Esophagus mucosa (tissue), 1 donor: ENCODE measurements around the gene BLVRB. TPM values are rescaled to one million over a fixed set of nuclear protein-coding genes. Genes with fewer than 3 reads are reported as not detected.
"Not testable (repeated sequence)": the region's sequence is repeated elsewhere in the genome, so short reads cannot be mapped to it uniquely, and the experiment has no call there.

ENCODE experiments used
- ATAC-seq: fragments of 200-7000 bp; cut with Tn5 transposase; one replicate; pipeline ENCODE4 v1.9.1; 2020
- total RNA-seq: library from RNA; stranded (reverse); gene quantifications from one replicate; pipeline ENCODE4 v1.2.4, GENCODE V29; 2023
- donor health status: DM: yes; HTN: yes; CAD: no.

The BLVRB gene
- total RNA-seq, 1 donor from 2014 or later, result 119 TPM

- ATAC-seq, result not testable (repeated sequence)
These were observed 10.5 kb upstream of the BLVRB start for GRCh38 chr19:40475878-40476644.

GRCh38 chr19:40474737-40475136 is 9.2 kb upstream of the BLVRB start:
- ATAC-seq, result no peak

- no peak for ATAC-seq
These were observed 7.0 kb upstream of the BLVRB start for GRCh38 chr19:40472516-40472915.

GRCh38 chr19:40471111-40471510 is 5.6 kb upstream of the BLVRB start:
- no peak for ATAC-seq

DNA sequence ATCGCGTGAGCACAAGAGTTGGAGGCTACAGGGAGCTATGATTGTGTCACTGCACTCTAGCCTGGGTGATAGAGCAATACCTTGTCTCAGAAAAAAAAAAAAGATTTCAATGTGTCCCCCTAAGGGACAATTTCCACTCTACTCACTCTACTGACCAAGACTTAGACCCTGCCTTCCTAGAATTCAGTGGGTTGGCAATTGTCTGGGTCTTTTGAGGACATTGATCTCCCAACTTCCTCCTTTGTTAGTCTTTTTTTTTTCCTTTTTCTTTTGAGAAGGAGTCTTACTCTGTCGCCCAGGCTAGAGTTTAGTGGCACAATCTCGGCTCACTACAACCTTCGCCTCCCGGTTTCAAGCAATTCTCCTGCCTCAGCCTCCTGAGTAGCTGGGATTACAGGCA is 3.5 kb upstream of the BLVRB start:
- ATAC-seq, result no peak

DNA sequence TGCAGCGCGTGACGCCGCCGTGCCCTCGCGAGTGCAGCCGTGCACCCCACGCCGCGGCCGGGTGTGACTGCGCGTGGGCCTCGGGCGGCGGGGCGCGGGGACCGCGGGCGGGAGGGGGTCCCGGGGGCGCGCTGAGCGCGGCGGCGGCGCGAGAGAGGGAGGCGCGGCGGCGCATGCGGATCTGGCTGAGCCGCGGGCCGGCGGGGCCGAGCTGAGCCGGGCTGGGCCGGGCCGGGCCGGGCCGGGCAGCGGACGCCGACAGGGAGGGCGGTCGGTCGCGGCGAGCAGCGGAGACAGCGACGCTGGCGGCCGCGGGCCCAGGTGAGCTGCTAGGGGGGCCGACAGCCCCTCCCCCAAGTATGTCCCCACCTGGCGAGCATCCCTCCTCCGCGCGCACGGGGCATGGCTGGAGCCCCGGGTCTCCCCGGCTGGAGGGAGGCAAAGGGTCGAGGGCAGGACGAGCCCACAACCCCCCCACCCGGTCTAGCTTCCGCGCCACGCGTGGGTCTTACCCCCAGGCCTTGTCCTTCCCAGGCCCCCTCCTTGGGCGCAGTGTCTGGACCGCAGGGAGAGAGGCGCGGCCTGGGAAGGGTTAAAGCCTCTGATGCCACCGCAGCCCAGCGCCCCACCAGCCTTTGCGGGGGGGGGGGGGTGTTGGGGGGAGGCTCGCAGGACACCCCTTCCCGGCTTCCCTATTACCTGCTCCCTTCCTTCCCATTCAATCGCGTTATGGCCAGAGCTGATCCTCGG is 1.6 kb upstream of the BLVRB start, which contains the start of gene SPTBN4:
SPTBN4 (plus strand) TSS at position 17 of the 750 bp plus-strand sequence. CDS start 5,621 bp downstream, outside the sequence.
- no peak for ATAC-seq

DNA sequence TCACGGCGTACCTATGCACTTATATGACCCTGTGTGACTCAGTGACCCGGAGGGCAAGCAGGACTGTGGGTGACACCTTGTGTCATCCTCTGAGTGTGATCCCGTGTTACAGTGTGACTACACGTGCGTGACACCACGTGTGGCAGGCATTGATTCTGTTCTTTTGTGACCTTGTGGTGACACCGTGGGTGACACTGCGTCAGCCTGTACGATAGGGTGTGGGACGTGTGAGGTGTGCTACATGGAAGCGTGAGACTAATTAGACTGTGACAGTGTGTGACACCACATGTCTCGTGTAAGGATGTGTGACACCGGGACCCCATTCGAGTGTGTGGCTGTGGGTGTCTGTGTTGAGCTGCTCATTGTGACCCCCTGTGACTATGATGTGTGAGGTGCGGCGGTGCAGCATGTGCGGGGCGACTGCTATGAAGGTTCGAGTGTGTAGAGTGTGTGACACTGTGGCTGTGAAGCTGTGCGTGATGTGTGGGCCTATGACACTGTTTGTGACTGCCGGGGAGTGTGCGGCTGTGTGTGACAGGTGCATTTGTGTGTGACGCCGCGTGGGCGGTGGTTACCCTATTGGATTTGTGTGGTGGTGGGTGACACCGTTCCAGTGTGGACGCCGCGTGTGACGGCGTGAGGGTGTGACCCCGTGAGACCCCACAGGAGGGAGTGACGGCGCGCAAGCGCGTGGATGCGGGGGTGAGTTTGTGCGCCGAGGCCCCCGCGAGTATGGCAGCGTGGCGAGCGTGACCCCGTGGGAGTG is 857 bp upstream of the BLVRB start:
- ATAC-seq, result peak; percentile 72

DNA sequence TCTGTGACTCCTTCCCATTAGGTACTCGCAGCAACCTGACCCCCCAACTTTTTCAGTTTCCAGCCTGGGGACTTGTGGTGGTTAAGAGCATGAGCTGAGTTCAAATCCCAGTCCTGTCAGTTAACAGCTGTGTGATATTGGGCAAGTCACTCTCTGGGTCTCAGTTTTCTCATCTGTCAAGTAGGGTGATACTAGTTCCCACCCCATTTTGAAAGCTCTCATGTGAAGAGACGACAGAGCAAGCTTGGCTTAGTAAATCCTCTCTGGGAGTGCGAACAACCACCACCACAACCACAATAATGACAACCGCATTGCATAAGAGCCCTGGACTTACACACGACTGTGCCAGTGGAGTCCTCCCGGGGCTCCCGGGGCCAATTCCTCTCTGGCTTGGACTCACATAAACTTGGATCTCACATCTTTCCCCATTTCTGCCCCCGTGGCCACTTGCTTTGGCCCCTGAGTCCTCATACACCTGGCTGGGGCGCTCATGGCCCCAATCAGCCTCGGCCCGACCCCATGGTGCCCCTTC is 454 bp downstream of the BLVRB start:
- ATAC-seq, result peak; percentile 1

DNA sequence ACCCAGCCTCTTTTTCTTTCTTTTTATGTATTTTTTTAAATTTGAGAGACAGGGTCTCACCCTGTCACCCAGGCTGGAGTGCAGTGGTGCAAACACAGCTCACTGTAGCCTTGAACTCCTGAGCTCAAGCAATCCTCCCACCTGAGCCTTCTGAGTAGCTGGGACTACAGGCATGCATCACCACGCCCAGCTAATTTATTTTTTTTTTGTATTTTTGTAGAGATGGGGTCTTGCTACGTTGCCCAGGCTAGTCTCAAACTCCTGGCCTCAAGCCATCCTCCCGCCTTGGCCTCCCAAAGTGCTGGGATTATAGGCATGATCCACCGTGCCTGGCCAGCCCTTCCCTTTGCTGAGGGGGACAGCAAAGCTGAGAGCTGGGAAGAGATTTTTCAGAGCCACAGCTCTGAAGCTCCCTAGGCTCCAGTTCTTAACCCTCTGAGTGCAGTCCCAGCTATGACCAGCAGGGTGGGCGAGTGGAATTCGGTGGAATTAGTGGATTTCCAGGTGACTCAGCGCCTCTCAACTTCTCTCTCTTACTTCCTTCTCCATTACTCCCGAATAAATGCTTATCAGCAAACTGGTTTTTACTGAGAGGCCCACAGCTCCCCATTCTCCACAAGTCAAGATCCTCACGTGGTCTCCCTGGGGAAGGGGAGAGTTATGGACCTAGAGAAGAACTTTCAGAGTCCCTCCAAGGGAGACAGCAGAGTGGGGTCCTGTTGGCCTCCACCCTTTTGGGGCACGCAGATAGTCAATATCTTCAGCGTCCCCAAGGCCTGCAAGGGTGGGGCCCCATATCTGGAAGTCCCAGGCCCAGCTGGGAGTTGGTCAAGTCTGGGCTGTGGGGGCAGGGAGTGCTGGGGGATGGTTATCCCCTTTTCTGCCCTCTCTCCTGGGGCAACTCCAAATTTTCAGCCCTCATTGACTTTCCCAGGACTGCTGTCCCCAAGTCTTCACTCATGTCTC is 1.2 kb downstream of the BLVRB start:
- peak; percentile 45 for ATAC-seq

DNA sequence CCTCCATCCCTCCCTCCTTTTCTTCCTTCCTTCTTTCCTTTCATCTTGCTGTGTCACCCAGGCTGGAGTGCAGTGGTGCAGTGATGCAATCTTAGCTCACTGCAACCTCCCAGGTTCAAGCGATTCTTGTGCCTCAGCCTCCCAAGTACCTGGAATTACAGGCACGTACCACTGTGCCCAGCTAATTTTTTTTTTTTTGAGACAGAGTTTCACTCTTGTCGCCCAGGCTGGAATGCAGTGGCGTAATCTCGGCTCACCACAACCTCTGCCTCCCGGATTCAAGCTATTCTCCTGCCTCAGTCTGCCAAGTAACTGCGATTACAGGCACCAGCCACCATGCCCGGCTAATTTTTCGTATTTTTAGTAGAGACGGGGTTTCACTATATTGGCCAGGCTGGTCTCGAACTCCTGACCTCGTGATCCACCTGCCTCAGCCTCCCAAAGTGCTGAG is 1.9 kb downstream of the BLVRB start:
- not testable (repeated sequence) for ATAC-seq

- no peak for ATAC-seq
These were observed 3.8 kb downstream of the BLVRB start for GRCh38 chr19:40461669-40462221.

GRCh38 chr19:40460185-40460584 is 5.4 kb downstream of the BLVRB start:
- no peak for ATAC-seq

DNA sequence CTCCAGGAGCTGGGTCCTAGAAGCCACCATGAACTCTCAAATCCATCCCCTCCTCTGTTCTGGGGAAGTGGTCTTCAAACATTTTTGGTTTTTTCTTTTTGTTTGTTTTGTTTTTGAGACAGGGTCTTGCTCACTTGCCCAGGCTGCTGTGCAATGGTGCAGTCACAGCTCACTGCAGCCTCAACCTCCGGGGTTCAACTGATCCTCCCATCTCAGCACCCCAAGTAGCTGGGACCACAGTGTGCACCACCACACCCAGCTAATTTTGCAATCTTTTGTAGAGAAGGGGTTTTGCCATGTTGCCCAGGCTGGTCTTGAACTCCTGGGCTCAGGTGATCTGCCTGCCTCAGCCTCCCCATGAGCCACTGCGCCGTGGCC is 7.0 kb downstream of the BLVRB start:
- ATAC-seq, result no peak

DNA sequence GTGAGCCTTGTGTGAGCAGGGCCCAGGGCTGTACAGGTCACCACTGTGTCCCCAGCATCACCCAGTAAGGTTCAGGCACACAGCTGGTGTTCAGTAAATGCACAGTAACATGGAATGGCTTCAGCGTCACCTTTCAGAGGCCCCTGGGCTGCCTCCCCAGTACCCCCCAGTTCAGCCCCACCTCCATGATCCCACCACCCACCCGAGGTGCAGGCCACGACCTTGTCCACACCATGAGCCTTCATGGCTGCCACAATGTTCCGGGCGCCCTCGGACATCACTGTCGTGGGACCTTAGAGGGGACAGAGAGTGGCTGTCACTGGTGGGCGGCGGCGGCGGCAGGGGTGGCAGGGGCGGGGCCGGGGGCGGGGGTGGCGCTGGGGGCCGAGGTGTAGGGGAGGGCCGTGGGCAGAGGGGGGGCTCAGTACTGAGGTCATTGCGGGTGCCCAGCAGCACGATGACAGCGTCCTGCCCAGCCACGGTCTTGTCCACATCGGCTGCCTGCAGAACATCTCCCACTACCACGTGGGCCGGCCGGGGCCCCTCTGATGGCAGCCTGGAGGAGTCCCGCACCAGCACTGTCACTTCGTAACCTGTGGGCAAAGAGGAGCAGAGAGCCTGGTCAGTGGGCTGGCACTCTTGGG is 7.5 kb downstream of the BLVRB start:
- peak; percentile 4 for ATAC-seq

DNA sequence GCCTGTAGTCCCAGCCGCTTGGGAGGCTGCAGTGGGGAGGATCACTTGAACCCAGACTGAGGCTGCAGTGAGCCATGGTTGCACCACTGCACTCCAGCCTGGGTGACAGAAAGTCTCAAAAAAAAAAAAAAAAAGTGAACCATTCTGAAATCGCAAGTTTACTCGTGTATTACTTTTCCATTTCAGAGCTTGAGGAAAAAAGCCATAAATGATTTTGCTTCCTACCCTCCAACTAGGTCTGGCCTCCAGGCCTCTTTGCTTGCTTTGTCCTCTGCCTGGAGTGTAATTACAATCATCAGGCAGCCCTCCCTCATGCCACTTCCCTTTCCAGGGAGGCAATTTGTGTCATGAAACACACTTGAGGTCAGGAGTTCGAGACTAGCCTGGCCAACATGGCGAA is 8.5 kb downstream of the BLVRB start:
- no peak for ATAC-seq

DNA sequence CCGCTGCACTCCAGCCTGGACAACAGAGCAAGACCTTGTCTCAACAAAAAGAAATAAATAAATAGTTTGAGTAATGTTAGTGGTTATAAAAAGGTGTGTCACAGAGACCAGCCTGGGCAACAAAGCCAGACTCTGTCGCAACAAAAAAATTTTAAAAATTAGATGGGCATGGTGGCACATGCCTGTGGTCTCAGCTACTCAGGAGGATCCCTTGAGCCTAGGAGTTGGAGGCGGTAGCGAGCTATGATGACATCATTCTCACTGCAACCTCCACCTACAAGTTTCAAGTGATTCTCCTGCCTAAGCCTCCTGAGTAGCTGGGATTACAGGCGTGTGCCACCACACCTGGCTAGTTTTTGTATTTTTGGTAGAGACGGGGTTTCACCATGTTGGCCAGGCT is 11.6 kb downstream of the BLVRB start:
- ATAC-seq, result peak; percentile 32

GRCh38 chr19:40453151-40453735 is 12.3 kb downstream of the BLVRB start:
- ATAC-seq, result peak; percentile 20

DNA sequence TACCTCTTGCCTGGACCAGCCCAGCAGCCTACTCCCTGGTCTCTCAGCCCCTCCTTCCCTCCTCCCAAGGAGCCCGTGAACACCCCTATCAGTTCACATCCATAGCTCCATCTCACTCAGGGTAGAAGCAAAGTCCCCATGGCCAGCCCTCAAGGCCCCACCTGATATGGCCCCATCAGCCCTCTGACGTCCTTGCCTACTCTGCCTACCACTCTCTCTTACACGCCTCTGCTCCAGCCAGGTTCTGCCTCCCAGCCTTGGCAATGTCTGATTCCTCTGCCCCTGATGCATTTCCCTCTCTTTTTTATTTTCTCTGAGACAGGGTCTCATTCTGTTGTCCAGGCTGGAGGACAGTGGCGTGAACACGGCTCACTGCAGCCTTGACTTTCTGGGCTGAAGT is 13.5 kb downstream of the BLVRB start:
- ATAC-seq, result no peak

DNA sequence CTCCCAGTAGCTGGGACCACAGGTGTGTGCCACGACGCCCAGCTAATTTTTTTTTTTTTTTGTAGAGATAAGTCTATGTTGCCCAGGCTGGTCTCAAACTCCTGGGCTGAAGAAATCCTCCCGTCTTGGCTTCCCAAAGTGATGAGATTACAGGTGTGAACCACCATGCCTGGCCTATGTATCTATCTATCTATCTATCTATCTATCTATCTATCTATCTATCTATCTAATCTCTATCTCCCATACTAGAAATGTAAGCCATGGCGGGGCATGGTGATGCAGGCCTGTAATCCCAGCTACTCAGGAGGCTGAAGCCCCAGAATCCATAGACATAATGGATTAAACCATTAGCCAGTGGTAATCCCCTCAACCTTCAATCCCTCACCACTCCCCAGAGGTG is 14.9 kb downstream of the BLVRB start:
- no peak for ATAC-seq

DNA sequence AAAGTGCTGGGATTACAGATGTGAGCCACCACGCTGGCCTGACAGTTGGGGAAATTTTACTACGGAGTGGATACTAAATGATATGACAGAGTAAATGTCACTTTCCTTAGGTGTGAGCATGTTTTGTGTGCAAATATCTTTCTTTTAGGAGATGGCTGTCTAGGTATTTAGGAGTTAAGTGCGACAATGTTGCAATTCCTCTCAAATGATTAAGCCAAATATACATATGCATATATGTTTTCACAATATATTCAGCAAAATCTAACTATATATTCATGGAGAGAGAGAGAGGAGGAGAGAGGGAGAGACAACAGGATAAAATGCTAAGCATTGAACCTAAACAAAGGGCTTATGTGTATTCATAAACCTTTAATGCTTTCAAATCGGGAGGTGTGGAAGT is 16.0 kb downstream of the BLVRB start:
- no peak for ATAC-seq
